ENCODE measurements around the gene PDSS1.

DNA sequence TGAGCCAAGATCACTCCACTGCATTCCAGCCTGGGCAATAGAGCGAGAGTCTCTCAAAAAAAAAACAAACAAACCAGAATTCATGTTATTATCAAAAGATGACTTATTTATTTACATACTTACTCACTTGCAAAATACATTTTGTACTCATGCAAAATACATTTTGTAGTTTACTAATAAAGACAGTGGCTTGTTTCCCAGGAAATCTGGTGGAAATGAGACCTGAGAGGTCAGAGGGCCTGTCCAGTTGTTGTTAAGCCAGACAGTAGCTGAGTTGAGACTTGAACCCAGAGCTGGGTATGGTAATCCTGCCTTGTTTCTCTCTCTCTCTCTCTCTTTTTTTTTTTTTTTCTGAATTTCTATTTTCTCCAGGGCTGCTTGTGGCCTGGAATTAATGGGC is 29.5 kb downstream of the PDSS1 start:
- no peak for TF ChIP-seq RAD21 (IDR thresholded peaks at IDR 0.05; ENCODE audit: low read length)
- TF ChIP-seq, protein P1, sequence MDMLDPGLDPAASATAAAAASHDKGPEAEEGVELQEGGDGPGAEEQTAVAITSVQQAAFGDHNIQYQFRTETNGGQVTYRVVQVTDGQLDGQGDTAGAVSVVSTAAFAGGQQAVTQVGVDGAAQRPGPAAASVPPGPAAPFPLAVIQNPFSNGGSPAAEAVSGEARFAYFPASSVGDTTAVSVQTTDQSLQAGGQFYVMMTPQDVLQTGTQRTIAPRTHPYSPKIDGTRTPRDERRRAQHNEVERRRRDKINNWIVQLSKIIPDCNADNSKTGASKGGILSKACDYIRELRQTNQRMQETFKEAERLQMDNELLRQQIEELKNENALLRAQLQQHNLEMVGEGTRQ (IDR thresholded peaks at IDR 0.05; ENCODE audit: low read depth, low read length), result no peak
- TF ChIP-seq POLR2A (IDR thresholded peaks at IDR 0.05; ENCODE audit: low read depth, low read length), result no peak
- TF ChIP-seq, protein P2, sequence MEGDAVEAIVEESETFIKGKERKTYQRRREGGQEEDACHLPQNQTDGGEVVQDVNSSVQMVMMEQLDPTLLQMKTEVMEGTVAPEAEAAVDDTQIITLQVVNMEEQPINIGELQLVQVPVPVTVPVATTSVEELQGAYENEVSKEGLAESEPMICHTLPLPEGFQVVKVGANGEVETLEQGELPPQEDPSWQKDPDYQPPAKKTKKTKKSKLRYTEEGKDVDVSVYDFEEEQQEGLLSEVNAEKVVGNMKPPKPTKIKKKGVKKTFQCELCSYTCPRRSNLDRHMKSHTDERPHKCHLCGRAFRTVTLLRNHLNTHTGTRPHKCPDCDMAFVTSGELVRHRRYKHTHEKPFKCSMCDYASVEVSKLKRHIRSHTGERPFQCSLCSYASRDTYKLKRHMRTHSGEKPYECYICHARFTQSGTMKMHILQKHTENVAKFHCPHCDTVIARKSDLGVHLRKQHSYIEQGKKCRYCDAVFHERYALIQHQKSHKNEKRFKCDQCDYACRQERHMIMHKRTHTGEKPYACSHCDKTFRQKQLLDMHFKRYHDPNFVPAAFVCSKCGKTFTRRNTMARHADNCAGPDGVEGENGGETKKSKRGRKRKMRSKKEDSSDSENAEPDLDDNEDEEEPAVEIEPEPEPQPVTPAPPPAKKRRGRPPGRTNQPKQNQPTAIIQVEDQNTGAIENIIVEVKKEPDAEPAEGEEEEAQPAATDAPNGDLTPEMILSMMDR (conservative IDR thresholded peaks at IDR 0.05; ENCODE audit: low read depth, low read length), result no peak
- TF ChIP-seq CEBPB (IDR thresholded peaks at IDR 0.05; ENCODE audit: low read depth, low read length), result no peak
- no peak for TF ChIP-seq FOS (IDR thresholded peaks at IDR 0.05; ENCODE audit: low read depth, low read length)
- no peak for TF ChIP-seq MAZ (IDR thresholded peaks at IDR 0.05; ENCODE audit: borderline replicate concordance, low read depth, low read length)
- TF ChIP-seq RFX5 (IDR thresholded peaks at IDR 0.05; ENCODE audit: low read depth, low read length), result no peak
- no peak for TF ChIP-seq BHLHE40 (IDR thresholded peaks at IDR 0.05; ENCODE audit: low read depth, low read length)
- TF ChIP-seq, protein P3, sequence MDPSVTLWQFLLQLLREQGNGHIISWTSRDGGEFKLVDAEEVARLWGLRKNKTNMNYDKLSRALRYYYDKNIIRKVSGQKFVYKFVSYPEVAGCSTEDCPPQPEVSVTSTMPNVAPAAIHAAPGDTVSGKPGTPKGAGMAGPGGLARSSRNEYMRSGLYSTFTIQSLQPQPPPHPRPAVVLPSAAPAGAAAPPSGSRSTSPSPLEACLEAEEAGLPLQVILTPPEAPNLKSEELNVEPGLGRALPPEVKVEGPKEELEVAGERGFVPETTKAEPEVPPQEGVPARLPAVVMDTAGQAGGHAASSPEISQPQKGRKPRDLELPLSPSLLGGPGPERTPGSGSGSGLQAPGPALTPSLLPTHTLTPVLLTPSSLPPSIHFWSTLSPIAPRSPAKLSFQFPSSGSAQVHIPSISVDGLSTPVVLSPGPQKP (IDR thresholded peaks at IDR 0.05; ENCODE audit: borderline replicate concordance, low read depth, low read length), result no peak
- TF ChIP-seq MXI1 (IDR thresholded peaks at IDR 0.05; ENCODE audit: borderline replicate concordance, low read depth, low read length), result no peak
- TF ChIP-seq NFE2L2 (IDR thresholded peaks at IDR 0.05; ENCODE audit: low read depth, low read length), result no peak
- no peak for TF ChIP-seq CHD1 (IDR thresholded peaks at IDR 0.05; ENCODE audit: low read depth, low read length)
